ENCODE results near the gene SLC43A3. TPM values are rescaled to one million over a fixed set of nuclear protein-coding genes. Genes with fewer than 3 reads are reported as not detected.

The SLC43A3 gene
- total and polyA plus RNA-seq, 2 of the 4 experiments (the other 2 are of a cell fraction) = 12.7 to 21.1 TPM

DNA sequence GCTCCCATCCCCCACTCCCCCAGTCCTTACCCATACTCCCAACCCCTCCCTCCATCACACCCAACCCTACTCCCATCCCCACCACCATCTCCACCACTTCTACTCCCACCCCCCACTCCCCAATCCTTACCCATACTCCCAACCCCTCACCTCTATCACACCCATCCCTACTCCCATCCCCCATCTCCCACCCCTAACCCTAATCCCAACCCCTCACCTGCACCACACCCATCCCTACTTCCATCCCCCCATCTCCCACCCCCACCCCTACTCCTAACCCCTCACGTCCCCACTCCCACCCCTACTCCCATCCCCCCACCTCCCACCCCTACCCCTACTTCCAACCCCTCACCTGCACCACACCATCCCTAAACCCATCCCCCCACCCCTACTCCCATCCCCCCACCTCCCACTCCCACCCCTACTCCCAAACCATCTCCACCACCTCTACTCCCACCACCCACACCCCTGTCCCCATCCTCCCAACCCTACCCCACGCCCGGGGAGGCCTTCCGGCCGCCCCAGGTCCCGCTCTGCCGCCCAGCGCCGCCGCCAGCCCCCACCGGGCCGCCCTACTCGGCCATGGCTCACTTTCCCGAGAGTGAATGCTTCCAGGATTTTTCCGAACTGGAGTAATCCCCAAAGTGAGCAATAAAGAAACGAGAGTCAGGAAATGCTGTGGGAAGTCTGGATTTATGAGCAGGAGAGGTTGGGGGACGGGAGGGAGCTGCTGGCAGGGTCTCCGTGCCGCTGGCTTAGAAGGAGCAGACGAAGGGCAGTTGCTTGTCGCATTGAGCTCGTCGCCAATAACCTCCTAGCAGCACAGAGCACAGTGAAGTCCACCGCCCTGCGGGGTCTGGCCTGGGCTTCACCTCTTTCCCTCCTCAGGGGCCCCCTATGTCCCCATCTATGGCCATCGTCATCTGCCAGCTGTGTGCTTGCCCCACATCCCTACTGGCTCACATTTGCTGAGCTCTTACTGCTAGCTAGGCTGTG, 50.5 kb downstream of the SLC43A3 start:
- H3K4me2 ChIP-seq (ENCODE audit: low read depth, low read length) = no peak overlapping the region
- no peak overlapping the region for H2AK5ac ChIP-seq (ENCODE audit: low read depth, low read length)
- H3K79me1 ChIP-seq (ENCODE audit: low read depth in 1 of 2, low read length in 2 of 2) = no peaks in the 10 kb centered on the region
- H3K9me3 ChIP-seq (ENCODE audit: control insufficient read depth, insufficient read depth, low read length) = no peaks in the 10 kb centered on the region
- POLR2A ChIA-PET (ENCODE audit: unreplicated experiment) = no interaction called here
- intact Hi-C loops (cut with micrococcal nuclease) = no loop called here
- no peak for TF ChIP-seq RAD21 (IDR thresholded peaks at IDR 0.05; ENCODE audit: low read length)
- no peak for TF ChIP-seq CHD1 (IDR thresholded peaks at IDR 0.05; ENCODE audit: low read depth, low read length)
- no peak for TF ChIP-seq RFX5 (IDR thresholded peaks at IDR 0.05; ENCODE audit: low read depth, low read length)
- TF ChIP-seq, protein P1, sequence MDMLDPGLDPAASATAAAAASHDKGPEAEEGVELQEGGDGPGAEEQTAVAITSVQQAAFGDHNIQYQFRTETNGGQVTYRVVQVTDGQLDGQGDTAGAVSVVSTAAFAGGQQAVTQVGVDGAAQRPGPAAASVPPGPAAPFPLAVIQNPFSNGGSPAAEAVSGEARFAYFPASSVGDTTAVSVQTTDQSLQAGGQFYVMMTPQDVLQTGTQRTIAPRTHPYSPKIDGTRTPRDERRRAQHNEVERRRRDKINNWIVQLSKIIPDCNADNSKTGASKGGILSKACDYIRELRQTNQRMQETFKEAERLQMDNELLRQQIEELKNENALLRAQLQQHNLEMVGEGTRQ (IDR thresholded peaks at IDR 0.05; ENCODE audit: low read depth, low read length) = no peak
- TF ChIP-seq MAFK (IDR thresholded peaks at IDR 0.05; ENCODE audit: low read depth, low read length) = no peak
- no peak for TF ChIP-seq POLR2A (IDR thresholded peaks at IDR 0.05; ENCODE audit: low read depth, low read length)
- no peak for TF ChIP-seq MXI1 (IDR thresholded peaks at IDR 0.05; ENCODE audit: borderline replicate concordance, low read depth, low read length)
- TF ChIP-seq, protein P2, sequence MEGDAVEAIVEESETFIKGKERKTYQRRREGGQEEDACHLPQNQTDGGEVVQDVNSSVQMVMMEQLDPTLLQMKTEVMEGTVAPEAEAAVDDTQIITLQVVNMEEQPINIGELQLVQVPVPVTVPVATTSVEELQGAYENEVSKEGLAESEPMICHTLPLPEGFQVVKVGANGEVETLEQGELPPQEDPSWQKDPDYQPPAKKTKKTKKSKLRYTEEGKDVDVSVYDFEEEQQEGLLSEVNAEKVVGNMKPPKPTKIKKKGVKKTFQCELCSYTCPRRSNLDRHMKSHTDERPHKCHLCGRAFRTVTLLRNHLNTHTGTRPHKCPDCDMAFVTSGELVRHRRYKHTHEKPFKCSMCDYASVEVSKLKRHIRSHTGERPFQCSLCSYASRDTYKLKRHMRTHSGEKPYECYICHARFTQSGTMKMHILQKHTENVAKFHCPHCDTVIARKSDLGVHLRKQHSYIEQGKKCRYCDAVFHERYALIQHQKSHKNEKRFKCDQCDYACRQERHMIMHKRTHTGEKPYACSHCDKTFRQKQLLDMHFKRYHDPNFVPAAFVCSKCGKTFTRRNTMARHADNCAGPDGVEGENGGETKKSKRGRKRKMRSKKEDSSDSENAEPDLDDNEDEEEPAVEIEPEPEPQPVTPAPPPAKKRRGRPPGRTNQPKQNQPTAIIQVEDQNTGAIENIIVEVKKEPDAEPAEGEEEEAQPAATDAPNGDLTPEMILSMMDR (conservative IDR thresholded peaks at IDR 0.05; ENCODE audit: low read depth, low read length) = no peak
- no peak overlapping the region for H3K56ac ChIP-seq (ENCODE audit: extremely low read depth, insufficient read depth, low read length)
- no peak overlapping the region for H2BK15ac ChIP-seq (ENCODE audit: low read depth, low read length)
- peaks cover 7% of the 10 kb centered on the region; the same call in 1 of the 2 replicates for H3K27me3 ChIP-seq (ENCODE audit: control insufficient read depth, insufficient read depth, low read length)
- BruUV-seq (replicated peaks) = no TSS peak
- no peak overlapping the region for H3K9ac ChIP-seq (ENCODE audit: low read depth, low read length)
- H3K4me3 ChIP-seq (ENCODE audit: insufficient read depth, low read depth, low read length) = no peak overlapping the region
- H4K91ac ChIP-seq (ENCODE audit: insufficient read depth, low read depth, low read length) = no peak overlapping the region
- in situ Hi-C loops (cut with MboI; ENCODE audit: low sequenced_read_pairs) = no loop called here
- H3K4me1 ChIP-seq (ENCODE audit: control insufficient read depth, insufficient read depth, low read length) = no peaks in the 10 kb centered on the region
- H3K27ac ChIP-seq (ENCODE audit: insufficient read depth, low read length) = no peak overlapping the region
- no peak for DNase-seq
- H3K23ac ChIP-seq (ENCODE audit: low read depth, low read length) = no peak overlapping the region
- ATAC-seq (ENCODE audit: low read depth) = no peak
- H4K8ac ChIP-seq (ENCODE audit: low read depth in 2 of 2, low read length in 2 of 2) = no peak overlapping the region
- no peak overlapping the region for H2BK20ac ChIP-seq (ENCODE audit: low read depth, low read length)
- no peak overlapping the region for H3K4ac ChIP-seq (ENCODE audit: low read depth, low read length)
- no peak overlapping the region for H3K18ac ChIP-seq (ENCODE audit: low read depth, low read length)
- dilution Hi-C loops (cut with HindIII; ENCODE audit: low sequenced_read_pairs, unreplicated experiment) = no loop called here
- no peak overlapping the region for H2BK5ac ChIP-seq (ENCODE audit: low read depth, low read length, poor library complexity, severe bottlenecking)
- no peak overlapping the region for H2AFZ ChIP-seq (replicated peaks; ENCODE audit: low read length, poor library complexity)
- no peak overlapping the region for H2BK120ac ChIP-seq (ENCODE audit: low read depth, low read length)
- H2AK9ac ChIP-seq (replicated peaks; ENCODE audit: low read depth, low read length, poor library complexity) = no peak overlapping the region
- H4K20me1 ChIP-seq (ENCODE audit: insufficient read depth, low read length) = 0 out of 2 replicates have a peak, but pooled peaks cover 6% of the 10 kb centered on the region
- CTCF ChIA-PET = no interaction called here
- whole genome bisulfite sequencing, 2 experiments (ENCODE audit: extremely low coverage in 2 of 2, insufficient read length in 1 of 2) = 65% methylated on average over 7 of the region's 26 CpGs; no CpG with 5 or more reads in 1 of the 2 experiments
- H4K5ac ChIP-seq (ENCODE audit: low read depth, low read length) = no peak overlapping the region
- H3K9me1 ChIP-seq (ENCODE audit: insufficient read depth, low read length) = no peaks in the 10 kb centered on the region
- no peak overlapping the region for H3K14ac ChIP-seq (replicated peaks; ENCODE audit: low read depth, low read length)
- no peaks in the 10 kb centered on the region for H3K36me3 ChIP-seq (ENCODE audit: control insufficient read depth, insufficient read depth, low read length)

Data from IMR-90 (cell line).